NCI-H2227 (cell line): ENCODE data around the gene CRACDL.

Source experiments
- DNase-seq: peaks from one replicate; lab custom pipeline; 2025; ENCODE audit not compliant: unreplicated experiment; lab: John Stamatoyannopoulos, UW

Gene CRACDL

GRCh38 chr2:98866033-98866432 is 70.0 kb downstream of the CRACDL start:
- DNase-seq, result no peak

- no peak for DNase-seq
Measured at GRCh38 chr2:98861601-98862000, 74.4 kb downstream of the CRACDL start.

GRCh38 chr2:98859323-98859722 is 76.7 kb downstream of the CRACDL start:
- DNase-seq, result no peak

- DNase-seq, result no peak
Measured at GRCh38 chr2:98857001-98857400, 79.0 kb downstream of the CRACDL start.

GRCh38 chr2:98854682-98855081 is 81.3 kb downstream of the CRACDL start:
- DNase-seq, result no peak

- no peak for DNase-seq
Measured at GRCh38 chr2:98852932-98853331, 83.1 kb downstream of the CRACDL start.

- DNase-seq, result no peak
Measured at GRCh38 chr2:98850074-98850473, 86.0 kb downstream of the CRACDL start.

GRCh38 chr2:98849113-98849512 is 86.9 kb downstream of the CRACDL start:
- no peak for DNase-seq

- DNase-seq, result no peak
Measured at GRCh38 chr2:98847853-98848252, 88.2 kb downstream of the CRACDL start.

GRCh38 chr2:98846041-98846440 is 90.0 kb downstream of the CRACDL start:
- no peak for DNase-seq

GRCh38 chr2:98842136-98842535 is 93.9 kb downstream of the CRACDL start:
- DNase-seq, result no peak

GRCh38 chr2:98839292-98839691 is 96.7 kb downstream of the CRACDL start:
- DNase-seq, result no peak

- no peak for DNase-seq
Measured at GRCh38 chr2:98835831-98836385, 100.1 kb downstream of the CRACDL start.

GRCh38 chr2:98833917-98834263 is 102.1 kb downstream of the CRACDL start:
- no peak for DNase-seq

GRCh38 chr2:98833172-98833916 is 102.7 kb downstream of the CRACDL start:
- no peak for DNase-seq

GRCh38 chr2:98832172-98832571 is 103.9 kb downstream of the CRACDL start:
- no peak for DNase-seq

GRCh38 chr2:98830571-98831145 is 105.4 kb downstream of the CRACDL start:
- DNase-seq, result no peak

- no peak for DNase-seq
Measured at GRCh38 chr2:98829581-98830270, 106.3 kb downstream of the CRACDL start.

- DNase-seq, result no peak
Measured at GRCh38 chr2:98828793-98829371, 107.1 kb downstream of the CRACDL start.

- DNase-seq, result no peak
Measured at GRCh38 chr2:98828369-98828744, 107.7 kb downstream of the CRACDL start.

- no peak for DNase-seq
Measured at GRCh38 chr2:98827625-98828368, 108.2 kb downstream of the CRACDL start.
